HEK293 (cell line): ENCODE results near the gene CHCHD6.

Experiments
- CTCF ChIA-PET: fragments of 350-600 bp; formaldehyde crosslinking; extraction: SDS; loops from one replicate; lab custom pipeline; 2021; ENCODE audit warnings: antibody characterized with exemption; lab: Yijun Ruan, JAX
- POLR2A ChIA-PET: fragments of 300-600 bp; formaldehyde crosslinking; extraction: SDS; loops from one replicate; lab custom pipeline; 2020; ENCODE audit warnings: antibody characterized with exemption, inconsistent platforms; lab: Yijun Ruan, JAX
- H3K27ac ChIP-seq: fragments of 200-500 bp; sonication (Bioruptor generic); 2 replicates; pipeline ENCODE4 v1.5.1; 2014; ENCODE audit warnings: low read depth, low read length, control low read depth, inconsistent platforms; ENCODE audit errors: extremely low read depth
- H3K36me3 ChIP-seq, 2 experiments: fragments of 200-500 bp in 1 of 2; sonication (Bioruptor generic) in 1 of 2; 1 replicate in 1 of 2; 2 replicates in 1 of 2; pipeline ENCODE4 v1.5.1; 2014 to 2017; ENCODE audit warnings: inconsistent platforms in 2 of 2, low read length in 2 of 2; ENCODE audit not compliant: control insufficient read depth in 2 of 2, insufficient read depth in 1 of 2
- H3K4me1 ChIP-seq: fragments of 200-500 bp; sonication (Bioruptor generic); 2 replicates; pipeline ENCODE4 v1.5.1; 2014; ENCODE audit warnings: mild to moderate bottlenecking, low read length, inconsistent platforms; ENCODE audit not compliant: control insufficient read depth, insufficient read depth
- H3K4me3 ChIP-seq: 2 replicates; pipeline ENCODE4 v1.5.1; 2011; ENCODE audit warnings: low read depth, mild to moderate bottlenecking, control low read depth, low read length, moderate library complexity
- H3K9me3 ChIP-seq: fragments of 200-500 bp; sonication (Bioruptor generic); 2 replicates; pipeline ENCODE4 v1.5.1; 2014; ENCODE audit warnings: low read depth, low read length, inconsistent platforms; ENCODE audit not compliant: control insufficient read depth, insufficient read depth
- AEBP2 ChIP-seq: fragments of 450-650 bp; formaldehyde crosslinking; IDR thresholded peaks from 2 replicates; pipeline ENCODE4 v1.5.1; 2016; ENCODE audit warnings: missing biosample characterization, missing genetic modification characterization, borderline replicate concordance
- GLI2 ChIP-seq: fragments of 450-650 bp; formaldehyde crosslinking; IDR thresholded peaks from 2 replicates; pipeline ENCODE4; 2017; ENCODE audit warnings: missing biosample characterization, missing genetic modification characterization, low read depth, borderline replicate concordance
- GLIS1 ChIP-seq: fragments of 450-650 bp; formaldehyde crosslinking; IDR thresholded peaks from 2 replicates; pipeline ENCODE4 v1.5.1; 2016; ENCODE audit warnings: missing biosample characterization, missing genetic modification characterization
- HOXA7 ChIP-seq: sonication (generic); formaldehyde crosslinking; IDR thresholded peaks from 2 replicates; pipeline ENCODE4 v1.8.1; 2022; ENCODE audit warnings: missing genetic modification reagents, borderline replicate concordance
- KLF7 ChIP-seq: fragments of 450-650 bp; formaldehyde crosslinking; IDR thresholded peaks from 2 replicates; pipeline ENCODE4 v1.5.1; 2016; ENCODE audit warnings: missing biosample characterization, missing genetic modification characterization, borderline replicate concordance
- ZBTB20 ChIP-seq: fragments of 450-650 bp; formaldehyde crosslinking; IDR thresholded peaks from 2 replicates; pipeline ENCODE4 v1.5.1; 2016; ENCODE audit warnings: missing biosample characterization, missing genetic modification characterization
- ZBTB26 ChIP-seq: fragments of 450-650 bp; formaldehyde crosslinking; optimal IDR thresholded peaks from 2 replicates; pipeline ENCODE3; 2016; ENCODE audit warnings: missing biosample characterization, mild to moderate bottlenecking, missing genetic modification characterization
- ZNF114 ChIP-seq: fragments of 450-650 bp; formaldehyde crosslinking; IDR thresholded peaks from 2 replicates; pipeline ENCODE4 v1.5.0; 2017; ENCODE audit warnings: missing biosample characterization, missing genetic modification characterization
- ZNF324 ChIP-seq: fragments of 450-650 bp; formaldehyde crosslinking; IDR thresholded peaks from 2 replicates; pipeline ENCODE4 v1.5.1; 2016; ENCODE audit warnings: missing biosample characterization, missing genetic modification characterization
- ZNF423 ChIP-seq: fragments of 450-650 bp; formaldehyde crosslinking; IDR thresholded peaks from 2 replicates; pipeline ENCODE4 v1.5.1; 2016; ENCODE audit warnings: missing biosample characterization, missing genetic modification characterization
- ZNF426 ChIP-seq: fragments of 450-650 bp; formaldehyde crosslinking; IDR thresholded peaks from 2 replicates; pipeline ENCODE4 v1.5.1; 2017; ENCODE audit warnings: missing biosample characterization, missing genetic modification characterization, mild to moderate bottlenecking, inconsistent platforms, moderate library complexity
- ZNF449 ChIP-seq: fragments of 450-650 bp; formaldehyde crosslinking; IDR thresholded peaks from 2 replicates; pipeline ENCODE4 v1.5.1; 2017; ENCODE audit warnings: missing biosample characterization, mild to moderate bottlenecking, missing genetic modification characterization, moderate library complexity
- ZNF501 ChIP-seq: fragments of 450-650 bp; formaldehyde crosslinking; IDR thresholded peaks from 2 replicates; pipeline ENCODE4 v1.5.1; 2016; ENCODE audit warnings: missing biosample characterization, missing genetic modification characterization
- ZNF549 ChIP-seq: fragments of 450-650 bp; IDR thresholded peaks from 2 replicates; pipeline ENCODE4 v1.5.1; 2018; ENCODE audit warnings: missing biosample characterization, missing genetic modification characterization, mild to moderate bottlenecking, inconsistent platforms, moderate library complexity
- ZNF560 ChIP-seq: fragments of 450-650 bp; formaldehyde crosslinking; IDR thresholded peaks from 2 replicates; pipeline ENCODE4 v1.5.1; 2017; ENCODE audit warnings: missing biosample characterization, missing genetic modification characterization, borderline replicate concordance
- ZNF600 ChIP-seq: fragments of 450-650 bp; formaldehyde crosslinking; IDR thresholded peaks from 2 replicates; pipeline ENCODE4 v1.5.1; 2016; ENCODE audit warnings: missing biosample characterization, missing genetic modification characterization
- ZNF629 ChIP-seq: fragments of 450-650 bp; formaldehyde crosslinking; IDR thresholded peaks from 2 replicates; pipeline ENCODE4 v1.5.1; 2017; ENCODE audit warnings: missing biosample characterization, missing genetic modification characterization
- ZNF639 ChIP-seq: fragments of 450-650 bp; formaldehyde crosslinking; IDR thresholded peaks from 2 replicates; pipeline ENCODE4 v1.5.1; 2016; ENCODE audit warnings: missing biosample characterization, missing genetic modification characterization
- ZNF660 ChIP-seq: fragments of 450-650 bp; IDR thresholded peaks from 2 replicates; pipeline ENCODE4 v1.5.1; 2018; ENCODE audit warnings: missing biosample characterization, mild to moderate bottlenecking, missing genetic modification characterization
- ZNF76 ChIP-seq: fragments of 450-650 bp; formaldehyde crosslinking; IDR thresholded peaks from 2 replicates; pipeline ENCODE4; 2016; ENCODE audit warnings: low read depth, missing biosample characterization, missing genetic modification characterization, borderline replicate concordance
- ZSCAN5A ChIP-seq: fragments of 450-650 bp; formaldehyde crosslinking; IDR thresholded peaks from 2 replicates; pipeline ENCODE4 v1.5.1; 2016; ENCODE audit warnings: missing biosample characterization, missing genetic modification characterization
- TF ChIP-seq, protein P1 (sequence below): fragments of 450-650 bp; formaldehyde crosslinking; IDR thresholded peaks from 2 replicates; pipeline ENCODE4 v1.5.1; 2016; ENCODE audit warnings: missing biosample characterization, missing genetic modification characterization, low read depth
- TF ChIP-seq, protein P2 (sequence below): fragments of 450-650 bp; formaldehyde crosslinking; IDR thresholded peaks from 2 replicates; pipeline ENCODE4; 2016; ENCODE audit warnings: missing biosample characterization, missing genetic modification characterization

The CHCHD6 gene

GRCh38 chr3:126758882-126759281, 54.8 kb downstream of the CHCHD6 start:
- CTCF ChIA-PET, result no interaction called here
- TF ChIP-seq, protein P1, sequence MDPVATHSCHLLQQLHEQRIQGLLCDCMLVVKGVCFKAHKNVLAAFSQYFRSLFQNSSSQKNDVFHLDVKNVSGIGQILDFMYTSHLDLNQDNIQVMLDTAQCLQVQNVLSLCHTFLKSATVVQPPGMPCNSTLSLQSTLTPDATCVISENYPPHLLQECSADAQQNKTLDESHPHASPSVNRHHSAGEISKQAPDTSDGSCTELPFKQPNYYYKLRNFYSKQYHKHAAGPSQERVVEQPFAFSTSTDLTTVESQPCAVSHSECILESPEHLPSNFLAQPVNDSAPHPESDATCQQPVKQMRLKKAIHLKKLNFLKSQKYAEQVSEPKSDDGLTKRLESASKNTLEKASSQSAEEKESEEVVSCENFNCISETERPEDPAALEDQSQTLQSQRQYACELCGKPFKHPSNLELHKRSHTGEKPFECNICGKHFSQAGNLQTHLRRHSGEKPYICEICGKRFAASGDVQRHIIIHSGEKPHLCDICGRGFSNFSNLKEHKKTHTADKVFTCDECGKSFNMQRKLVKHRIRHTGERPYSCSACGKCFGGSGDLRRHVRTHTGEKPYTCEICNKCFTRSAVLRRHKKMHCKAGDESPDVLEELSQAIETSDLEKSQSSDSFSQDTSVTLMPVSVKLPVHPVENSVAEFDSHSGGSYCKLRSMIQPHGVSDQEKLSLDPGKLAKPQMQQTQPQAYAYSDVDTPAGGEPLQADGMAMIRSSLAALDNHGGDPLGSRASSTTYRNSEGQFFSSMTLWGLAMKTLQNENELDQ, result no peak
- TF ChIP-seq ZNF600 (no peak), GLIS1 (tag by site-specific recombination) (no peak), AEBP2 (tag by site-specific recombination) (no peak), ZBTB20 (tag by site-specific recombination) (no peak), ZNF501 (tag by site-specific recombination) (no peak), KLF7 (tag by site-specific recombination) (no peak), ZNF324 (no peak), ZNF549 (tag by site-specific recombination) (no peak), ZNF114 (tag by site-specific recombination) (no peak), HOXA7 (CRISPR knock-in tag) (no peak), GLI2 (tag by site-specific recombination) (no peak), ZSCAN5A (no peak)
- POLR2A ChIA-PET, result no interaction called here
- Histone ChIP-seq H3K4me1 (no peaks in the 10 kb centered on the region), H3K27ac (no peak overlapping the region), H3K9me3 (no peaks in the 10 kb centered on the region), H3K36me3 (no peaks in the 10 kb centered on the region), H3K4me3 (no peak overlapping the region)

GRCh38 chr3:126760541-126760940, 56.5 kb downstream of the CHCHD6 start:
- ChIA-PET POLR2A (no interaction called here), CTCF (no interaction called here)
- Histone ChIP-seq H3K27ac (no peak overlapping the region), H3K4me1 (no peaks in the 10 kb centered on the region), H3K9me3 (no peaks in the 10 kb centered on the region), H3K36me3 (no peaks in the 10 kb centered on the region), H3K4me3 (no peak overlapping the region)
- TF ChIP-seq ZBTB26 (tag by site-specific recombination) (no peak), ZNF426 (tag by site-specific recombination) (no peak), ZNF629 (tag by site-specific recombination) (no peak), ZNF423 (tag by site-specific recombination) (no peak), ZNF560 (tag by site-specific recombination) (no peak), ZNF449 (tag by site-specific recombination) (no peak), HOXA7 (CRISPR knock-in tag) (no peak), ZNF76 (tag by site-specific recombination) (no peak), ZNF660 (tag by site-specific recombination) (no peak), ZNF639 (tag by site-specific recombination) (no peak)
- TF ChIP-seq, protein P2, sequence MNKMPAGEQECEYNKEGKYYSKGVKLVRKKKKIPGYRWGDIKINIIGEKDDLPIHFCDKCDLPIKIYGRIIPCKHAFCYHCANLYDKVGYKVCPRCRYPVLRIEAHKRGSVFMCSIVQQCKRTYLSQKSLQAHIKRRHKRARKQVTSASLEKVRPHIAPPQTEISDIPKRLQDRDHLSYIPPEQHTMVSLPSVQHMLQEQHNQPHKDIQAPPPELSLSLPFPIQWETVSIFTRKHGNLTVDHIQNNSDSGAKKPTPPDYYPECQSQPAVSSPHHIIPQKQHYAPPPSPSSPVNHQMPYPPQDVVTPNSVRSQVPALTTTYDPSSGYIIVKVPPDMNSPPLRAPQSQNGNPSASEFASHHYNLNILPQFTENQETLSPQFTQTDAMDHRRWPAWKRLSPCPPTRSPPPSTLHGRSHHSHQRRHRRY (tag by site-specific recombination), result no peak
